Psoas muscle (tissue), 8 donors: ENCODE data around the gene PHF20. TPM values are rescaled to one million over a fixed set of nuclear protein-coding genes. Genes with fewer than 3 reads are reported as not detected.

Source experiments
- ATAC-seq, 4 donors: fragments of 200-7000 bp; cut with Tn5 transposase; one replicate each; pipeline ENCODE4 v1.9.1; 2020; ENCODE audit warnings: moderate library complexity in 3 of 4, mild to moderate bottlenecking in 2 of 4
- DNase-seq, 2 donors: peaks; one replicate each; pipeline ENCODE4 v3.0.0-alpha.2; 2020
- H3K27ac ChIP-seq: fragments of 200-600 bp; one replicate; pipeline ENCODE4 v1.8.0; 2022
- H3K27me3 ChIP-seq, 3 donors: fragments of 200-600 bp in 1 of 3; one replicate each; pipeline versions ENCODE4 v1.6.1 to v1.8.0; 2013 to 2022; ENCODE audit warnings: low read length in 2 of 3, mild to moderate bottlenecking in 2 of 3, moderate library complexity in 1 of 3; ENCODE audit not compliant: insufficient read depth in 3 of 3
- H3K36me3 ChIP-seq, 2 donors: fragments of 200-600 bp in 1 of 2; one replicate each; pipeline versions ENCODE4 v1.6.1 to v1.8.0; 2013 to 2022; ENCODE audit warnings: low read depth in 1 of 2, mild to moderate bottlenecking in 1 of 2, moderate library complexity in 1 of 2; ENCODE audit not compliant: insufficient read depth in 1 of 2
- H3K4me1 ChIP-seq: fragments of 200-600 bp; one replicate; pipeline ENCODE4 v1.8.0; 2022
- H3K4me3 ChIP-seq: fragments of 200-600 bp; one replicate; pipeline ENCODE4 v1.8.0; 2022; ENCODE audit warnings: mild to moderate bottlenecking
- H3K9me3 ChIP-seq: fragments of 200-600 bp; one replicate; pipeline ENCODE4 v1.8.0; 2022
- WGBS, 3 donors: extraction: QIAGEN DNeasy Blood & Tissue Kit; methylation state at CpG; one replicate each; pipeline versions ENCODE4 v1.1.6 to v1.1.7; 2013; 5-methylcytosine and 5-hydroxymethylcytosine counted together
- intact Hi-C, 2 donors: fragments of 100-400 bp; cut with DNase I; formaldehyde crosslinking; loops; one replicate each; pipeline versions ENCODE4 v1.11.0 to v1.14.2; 2022
- polyA plus RNA-seq, 3 donors: library from polyadenylated mRNA; stranded (reverse); fragments of 200-250 nt; gene quantifications; one replicate each; pipeline ENCODE4 v1.2.3, GENCODE V29; 2013
- total RNA-seq, 4 donors: library from RNA; stranded (reverse); fragmentation: NEBNext Ultra II Directional in 2 of 4; extraction: Animal tissue kit (Norgen Biotek cat#: 25700) in 2 of 4; gene quantifications; one replicate each; pipeline versions ENCODE4 v1.2.1 to v1.2.4, GENCODE V29; 2021 to 2023
- TF ChIP-seq, protein P1 (sequence below): fragments of 200-600 bp; IDR thresholded peaks from one replicate; pipeline ENCODE4 v1.8.0; 2022; ENCODE audit warnings: antibody characterized with exemption
- donor health status: healthy with polysubstance abuse.
- donor health status: DM: no; HTN: no; CAD: no; lungs with moderate emphysema.
- donor health status: Bipolar disorder and iron deficiency.
- donor health status: healthy.
- donor health status: DM: yes; HTN: yes; CAD: no.
- donor health status: DM: no; HTN: no; CAD: no.
- donor health status: DM: no; HTN: no; CAD: no.
- donor health status: DM: yes; HTN: yes; CAD: no.

Gene PHF20
- total and polyA plus RNA-seq, 7 donors = 32.1 to 97.9 (median 58.6) TPM

DNA sequence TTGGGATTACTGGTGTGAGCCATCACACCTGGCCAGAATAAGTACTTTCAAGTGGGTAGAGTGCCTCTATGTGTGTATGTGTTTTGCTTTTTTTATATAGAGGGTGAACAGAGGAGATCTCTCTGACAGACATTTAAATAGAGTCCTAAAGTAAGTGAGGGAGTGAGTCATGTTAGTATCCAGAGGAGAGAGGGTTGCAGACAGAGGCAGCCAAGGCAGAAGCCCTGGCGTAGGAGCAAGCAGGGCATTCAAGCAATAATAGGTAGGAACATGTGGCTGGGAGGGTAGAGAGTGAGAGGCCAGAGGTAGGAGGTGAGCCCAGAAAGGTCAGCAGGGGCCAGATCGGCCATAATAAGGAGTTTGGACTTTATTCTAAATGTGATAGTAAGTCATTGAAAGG lies 48.9 kb downstream of the PHF20 start:
- peaks cover 0 to 14% of the 10 kb centered on the region in 2 donors for H3K36me3 ChIP-seq
- ATAC-seq (peak; percentile 81 to 92 (median 88)), DNase-seq (no peak)
- H3K9me3 ChIP-seq = no peaks in the 10 kb centered on the region
- no peaks in the 10 kb centered on the region for H3K27me3 ChIP-seq
- intact Hi-C loops = loop anchor here in 1 of 2 donors (10.0 kb wide), 1 partner anchor 64 kb away; no protein-coding TSS in a partner anchor
- peaks cover 26% of the 10 kb centered on the region for H3K4me1 ChIP-seq
- no peak overlapping the region for H3K4me3 ChIP-seq
- TF ChIP-seq, protein P1, sequence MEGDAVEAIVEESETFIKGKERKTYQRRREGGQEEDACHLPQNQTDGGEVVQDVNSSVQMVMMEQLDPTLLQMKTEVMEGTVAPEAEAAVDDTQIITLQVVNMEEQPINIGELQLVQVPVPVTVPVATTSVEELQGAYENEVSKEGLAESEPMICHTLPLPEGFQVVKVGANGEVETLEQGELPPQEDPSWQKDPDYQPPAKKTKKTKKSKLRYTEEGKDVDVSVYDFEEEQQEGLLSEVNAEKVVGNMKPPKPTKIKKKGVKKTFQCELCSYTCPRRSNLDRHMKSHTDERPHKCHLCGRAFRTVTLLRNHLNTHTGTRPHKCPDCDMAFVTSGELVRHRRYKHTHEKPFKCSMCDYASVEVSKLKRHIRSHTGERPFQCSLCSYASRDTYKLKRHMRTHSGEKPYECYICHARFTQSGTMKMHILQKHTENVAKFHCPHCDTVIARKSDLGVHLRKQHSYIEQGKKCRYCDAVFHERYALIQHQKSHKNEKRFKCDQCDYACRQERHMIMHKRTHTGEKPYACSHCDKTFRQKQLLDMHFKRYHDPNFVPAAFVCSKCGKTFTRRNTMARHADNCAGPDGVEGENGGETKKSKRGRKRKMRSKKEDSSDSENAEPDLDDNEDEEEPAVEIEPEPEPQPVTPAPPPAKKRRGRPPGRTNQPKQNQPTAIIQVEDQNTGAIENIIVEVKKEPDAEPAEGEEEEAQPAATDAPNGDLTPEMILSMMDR = no peak
- WGBS, 3 donors = 54 to 87% (median 57%) methylated on average over 2 of the region's 2 CpGs
- H3K27ac ChIP-seq = peak overlapping the region; percentile 63

DNA sequence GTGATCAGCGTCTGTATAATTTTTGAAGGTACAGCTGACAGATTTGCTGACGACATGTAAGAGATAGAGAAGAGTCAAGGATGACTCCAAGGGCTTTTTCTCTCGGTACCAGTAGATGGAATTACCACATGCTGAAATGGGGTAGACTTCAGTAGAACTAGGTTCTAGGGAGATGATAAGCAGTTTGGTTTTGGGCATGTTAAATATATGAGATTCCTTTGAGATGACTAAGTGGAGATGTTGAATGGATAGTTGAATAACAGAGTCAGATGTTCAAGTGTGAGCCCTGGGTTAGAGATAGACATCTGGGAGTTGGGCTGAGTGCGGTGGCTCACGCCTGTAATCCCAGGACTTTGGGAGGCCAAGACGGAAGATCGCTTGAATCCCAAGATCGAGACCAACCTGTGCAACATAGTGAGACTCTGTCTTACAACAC lies 50.0 kb downstream of the PHF20 start:
- Histone ChIP-seq H3K27me3 (no peaks in the 10 kb centered on the region), H3K27ac (peak overlapping the region; percentile 4), H3K4me3 (no peak overlapping the region), H3K4me1 (peaks cover 29% of the 10 kb centered on the region), H3K9me3 (no peaks in the 10 kb centered on the region), H3K36me3 (peaks cover 0 to 6% of the 10 kb centered on the region in 2 donors)
- intact Hi-C loops = loop anchor here in 1 of 2 donors (10.0 kb wide), 1 partner anchor 63 kb away; no protein-coding TSS in a partner anchor
- ATAC-seq (no peak), DNase-seq (no peak)
- TF ChIP-seq, protein P1 = no peak
- 91 to 97% (median 91%) methylated on average over 8 of the region's 8 CpGs for WGBS, 3 donors

DNA sequence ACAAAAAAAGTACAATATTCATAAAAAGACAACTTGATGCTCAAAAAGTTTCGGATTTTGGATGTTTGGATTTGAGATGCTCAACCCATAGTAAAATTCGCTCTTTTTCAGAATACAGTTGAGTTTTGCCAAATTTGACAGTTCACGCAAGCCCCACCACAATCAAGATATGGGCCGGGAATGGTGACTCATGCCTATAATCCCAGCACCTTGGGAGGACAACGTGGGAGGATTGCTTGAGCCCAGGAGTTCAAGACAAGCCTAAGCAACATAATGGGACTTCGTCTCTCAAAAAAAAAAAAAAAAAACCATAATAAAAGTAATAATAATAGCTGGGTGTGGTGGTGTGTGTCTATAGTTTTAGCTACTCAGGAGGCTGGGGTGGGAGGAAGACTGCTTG lies 51.3 kb downstream of the PHF20 start:
- DNase-seq = no peak
- peaks cover 31% of the 10 kb centered on the region for H3K4me1 ChIP-seq
- peaks cover 0 to 6% of the 10 kb centered on the region in 2 donors for H3K36me3 ChIP-seq
- WGBS, 3 donors = 92 to 97% (median 95%) methylated on average over 6 of the region's 6 CpGs
- no peaks in the 10 kb centered on the region for H3K9me3 ChIP-seq
- no peak overlapping the region for H3K27ac ChIP-seq
- H3K4me3 ChIP-seq = no peak overlapping the region
- intact Hi-C loops = loop anchor here in 1 of 2 donors (10.0 kb wide), 1 partner anchor 62 kb away; no protein-coding TSS in a partner anchor
- TF ChIP-seq, protein P1 = no peak
- no peaks in the 10 kb centered on the region for H3K27me3 ChIP-seq
- ATAC-seq = no peak

DNA sequence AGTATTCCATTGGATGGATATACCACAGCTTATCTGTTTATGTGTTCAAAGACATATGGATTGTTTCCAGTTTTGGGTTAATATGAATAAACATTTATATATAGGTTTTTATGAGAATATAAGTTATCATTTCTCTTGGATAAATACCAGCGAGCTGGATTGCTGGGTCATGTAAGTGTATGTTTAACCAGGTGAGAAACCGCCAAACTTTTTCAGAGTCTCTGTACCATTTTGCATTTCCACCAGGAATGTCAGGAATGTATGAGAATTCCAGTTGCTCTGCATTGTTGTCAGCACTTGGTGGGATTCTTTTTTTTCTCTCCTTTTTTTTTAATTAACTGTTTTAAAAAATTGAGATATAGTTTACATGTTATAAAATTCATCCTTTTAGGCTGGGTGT lies 52.1 kb downstream of the PHF20 start:
- Histone ChIP-seq H3K4me3 (no peak overlapping the region), H3K27ac (no peak overlapping the region), H3K27me3 (no peaks in the 10 kb centered on the region), H3K9me3 (no peaks in the 10 kb centered on the region), H3K4me1 (peaks cover 35% of the 10 kb centered on the region), H3K36me3 (peaks cover 0 to 6% of the 10 kb centered on the region in 2 donors)
- no peak for DNase-seq
- WGBS, 3 donors = 92 to 97% (median 96%) methylated on average over 2 of the region's 2 CpGs
- TF ChIP-seq, protein P1 = no peak
- intact Hi-C loops = loop anchor here in 1 of 2 donors (10.0 kb wide), 1 partner anchor 61 kb away; no protein-coding TSS in a partner anchor
- ATAC-seq = no peak
